Right lobe of liver (tissue), 6 donors: ENCODE measurements around the gene OLFM3. TPM values are rescaled to one million over a fixed set of nuclear protein-coding genes. Genes with fewer than 3 reads are reported as not detected.

Experiments
- ATAC-seq, 4 donors: fragments of 200-7000 bp; cut with Tn5 transposase; one replicate each; pipeline ENCODE4 v1.9.1; 2020; ENCODE audit warnings: mild to moderate bottlenecking in 4 of 4, moderate library complexity in 4 of 4
- DNase-seq, 3 donors: peaks; one replicate each; pipeline ENCODE4 v3.0.0-alpha.2; 2020
- H3K27ac ChIP-seq, 3 donors: fragments of 200-600 bp; one replicate each; pipeline ENCODE4 v1.8.0; 2022
- H3K27me3 ChIP-seq, 2 donors: fragments of 200-600 bp; one replicate each; pipeline ENCODE4 v1.8.0; 2022
- H3K36me3 ChIP-seq, 4 donors: fragments of 200-600 bp; sonication (generic) in 1 of 4; one replicate each; pipeline versions ENCODE4 v1.5.1 to v1.8.0; 2017 to 2022; ENCODE audit warnings: control low read depth in 1 of 4
- H3K4me1 ChIP-seq, 4 donors: fragments of 200-600 bp; sonication (generic) in 1 of 4; one replicate each; pipeline versions ENCODE4 v1.5.1 to v1.8.0; 2017 to 2022; ENCODE audit warnings: control low read depth in 1 of 4
- H3K4me3 ChIP-seq, 3 donors: fragments of 200-600 bp; one replicate each; pipeline ENCODE4 v1.8.0; 2022
- H3K9me3 ChIP-seq, 4 donors: fragments of 200-600 bp; sonication (generic) in 1 of 4; one replicate each; pipeline versions ENCODE4 v1.5.1 to v1.8.0; 2017 to 2022; ENCODE audit warnings: control low read depth in 1 of 4
- CTCF ChIP-seq, 4 donors: fragments of 200-600 bp in 3 of 4; fragments of 450-650 bp in 1 of 4; IDR thresholded peaks; one replicate each; pipeline versions ENCODE4 v1.5.1 to v1.8.0; 2016 to 2022; ENCODE audit warnings: antibody characterized with exemption in 4 of 4, mild to moderate bottlenecking in 2 of 4
- POLR2A ChIP-seq: fragments of 450-650 bp; IDR thresholded peaks from one replicate; pipeline ENCODE4 v1.6.1; 2017; ENCODE audit warnings: antibody characterized with exemption, mild to moderate bottlenecking
- WGBS: methylation state at CpG from one replicate; pipeline ENCODE4 v1.1.6; 2018; ENCODE audit warnings: low coverage, low lambda C conversion rate; ENCODE audit not compliant: insufficient coverage; ENCODE audit errors: missing lambda C conversion rate; 5-methylcytosine and 5-hydroxymethylcytosine counted together
- intact Hi-C, 2 donors: fragments of 100-400 bp; cut with DNase I; formaldehyde crosslinking; loops; one replicate each; pipeline versions ENCODE4 v1.11.2 to v1.14.1; 2022
- total RNA-seq, 6 experiments: library from RNA; depleted of rRNA in 2 of 6; stranded (reverse); fragments of >200 nt in 2 of 6; fragmentation: NEBNext Ultra II Directional in 3 of 6; extraction: Animal tissue kit (Norgen Biotek cat#: 25700) in 3 of 6; gene quantifications; one replicate each; pipeline versions ENCODE4 v1.1.0 to v1.2.4, GENCODE V29; 2016 to 2023
- donor health status: DM: no; HTN: yes; CAD: no.
- donor health status: DM: no; HTN: no; CAD: no.
- donor health status: DM: no; HTN: no; CAD: no.
- donor health status: DM: no; HTN: yes; CAD: no.
- donor health status: DM: no; HTN: yes; CAD: no.

OLFM3 gene
- total RNA-seq, 6 experiments from 2014 or later, result not detected

- Histone ChIP-seq H3K9me3 (peaks cover 0 to 3% (median 0%) of the 10 kb centered on the region in 4 donors), H3K36me3 (no peaks in the 10 kb centered on the region), H3K4me3 (no peak overlapping the region), H3K4me1 (no peaks in the 10 kb centered on the region), H3K27ac (no peak overlapping the region), H3K27me3 (no peaks in the 10 kb centered on the region)
- TF ChIP-seq POLR2A (no peak), CTCF (IDR thresholded peaks at IDR 0.05) (no peak)
- 20% methylated on average over 1 of the region's 1 CpG for WGBS
- DNase-seq (no peak), ATAC-seq (no peak)
- intact Hi-C loops, result no loop called here
Measured at GRCh38 chr1:101902199-101902598, 94.5 kb downstream of the OLFM3 start.

- intact Hi-C loops, result no loop called here
- Histone ChIP-seq H3K27me3 (no peaks in the 10 kb centered on the region), H3K9me3 (no peaks in the 10 kb centered on the region), H3K36me3 (no peaks in the 10 kb centered on the region), H3K4me3 (no peak overlapping the region), H3K27ac (no peak overlapping the region), H3K4me1 (no peaks in the 10 kb centered on the region)
- TF ChIP-seq POLR2A (no peak), CTCF (IDR thresholded peaks at IDR 0.05) (no peak)
- ATAC-seq, result no peak
- DNase-seq, result no peak
- WGBS, result 51% methylated on average over 2 of the region's 2 CpGs
Measured at GRCh38 chr1:101898137-101898536, 98.6 kb downstream of the OLFM3 start.

- no peak overlapping the region for H3K27ac ChIP-seq
- WGBS, result 24% methylated on average over 2 of the region's 2 CpGs
Measured at GRCh38 chr1:101884621-101885020, 112.1 kb downstream of the OLFM3 start.

GRCh38 chr1:101875891-101876290, 120.8 kb downstream of the OLFM3 start:
- Histone ChIP-seq H3K27ac (no peak overlapping the region), H3K27me3 (no peaks in the 10 kb centered on the region), H3K36me3 (no peaks in the 10 kb centered on the region), H3K9me3 (no peaks in the 10 kb centered on the region), H3K4me3 (no peak overlapping the region), H3K4me1 (no peaks in the 10 kb centered on the region)
- intact Hi-C loops, result no loop called here
- DNase-seq (no peak), ATAC-seq (no peak)
- TF ChIP-seq POLR2A (no peak), CTCF (IDR thresholded peaks at IDR 0.05) (no peak)

More at GRCh38 chr1:101884621-101885020, 112.1 kb downstream of the OLFM3 start:
- Histone ChIP-seq H3K4me1 (no peaks in the 10 kb centered on the region), H3K36me3 (no peaks in the 10 kb centered on the region), H3K27me3 (no peaks in the 10 kb centered on the region), H3K9me3 (no peaks in the 10 kb centered on the region), H3K4me3 (no peak overlapping the region)
- DNase-seq (no peak), ATAC-seq (no peak)
- TF ChIP-seq CTCF (IDR thresholded peaks at IDR 0.05) (no peak), POLR2A (no peak)
- intact Hi-C loops, result no loop called here

- Histone ChIP-seq H3K36me3 (no peaks in the 10 kb centered on the region), H3K4me3 (no peak overlapping the region), H3K27ac (no peak overlapping the region), H3K9me3 (no peaks in the 10 kb centered on the region), H3K27me3 (no peaks in the 10 kb centered on the region), H3K4me1 (no peaks in the 10 kb centered on the region)
- intact Hi-C loops, result no loop called here
- ATAC-seq (no peak), DNase-seq (no peak)
- no peak for TF ChIP-seq POLR2A
- no peak for TF ChIP-seq CTCF (IDR thresholded peaks at IDR 0.05)
- 74% methylated on average over 1 of the region's 1 CpG for WGBS
Measured at GRCh38 chr1:101873672-101874071, 123.1 kb downstream of the OLFM3 start.
